Breast epithelium (tissue), 4 donors: ENCODE measurements around the gene PLXNB2. TPM values are rescaled to one million over a fixed set of nuclear protein-coding genes. Genes with fewer than 3 reads are reported as not detected.

ENCODE experiments used
- DNase-seq, 2 donors: peaks; one replicate each; pipeline ENCODE4 v3.0.0-alpha.2; 2019; ENCODE audit warnings: low spot score in 2 of 2
- H3K27ac ChIP-seq, 2 donors: fragments of 200-600 bp; sonication (generic) in 1 of 2; one replicate each; pipeline ENCODE4 v1.5.1; 2016 to 2019; ENCODE audit warnings: mild to moderate bottlenecking in 1 of 2
- H3K27me3 ChIP-seq, 2 donors: fragments of 200-600 bp; sonication (generic) in 1 of 2; one replicate each; pipeline versions ENCODE4 v1.5.1 to v1.6.0; 2017 to 2019; ENCODE audit warnings: control low read depth in 1 of 2, mild to moderate bottlenecking in 1 of 2
- H3K36me3 ChIP-seq: fragments of 200-600 bp; one replicate; pipeline ENCODE4 v1.5.1; 2019
- H3K4me1 ChIP-seq, 2 donors: fragments of 200-600 bp; sonication (generic); one replicate each; pipeline ENCODE4 v1.5.1; 2016 to 2019; ENCODE audit warnings: control low read depth in 1 of 2
- H3K4me3 ChIP-seq, 3 donors: fragments of 200-600 bp; sonication (generic); 1 replicate in 2 of 3; 2 replicates in 1 of 3; pipeline ENCODE4 v1.5.1; 2016 to 2019; ENCODE audit warnings: mild to moderate bottlenecking in 3 of 3, moderate library complexity in 2 of 3
- H3K9me3 ChIP-seq, 2 donors: fragments of 200-600 bp; sonication (generic) in 1 of 2; one replicate each; pipeline ENCODE4 v1.5.1; 2016 to 2019; ENCODE audit warnings: control low read depth in 1 of 2
- POLR2A ChIP-seq: fragments of 450-650 bp; IDR thresholded peaks from one replicate; pipeline ENCODE4 v1.6.1; 2016; ENCODE audit warnings: antibody characterized with exemption, mild to moderate bottlenecking, moderate library complexity
- POLR2AphosphoS5 ChIP-seq, 3 donors: sonication (generic); formaldehyde crosslinking; IDR thresholded peaks; one replicate each; pipeline ENCODE4 v1.6.1; 2017; ENCODE audit warnings: antibody characterized with exemption in 3 of 3
- intact Hi-C: fragments of 100-400 bp; cut with DNase I; formaldehyde crosslinking; loops from one replicate; pipeline ENCODE4 v1.15.1; 2023; ENCODE audit warnings: low total_unique reads
- total RNA-seq, 3 donors: library from RNA; depleted of rRNA; stranded (reverse); fragments of >200 nt; gene quantifications; one replicate each; pipeline ENCODE4 v1.1.0, GENCODE V29; 2016
- TF ChIP-seq, protein P1 (sequence below), 3 donors: fragments of 450-650 bp; IDR thresholded peaks; one replicate each; pipeline ENCODE4 v1.5.1; 2016 to 2017; ENCODE audit warnings: antibody characterized with exemption in 3 of 3, mild to moderate bottlenecking in 3 of 3, moderate library complexity in 3 of 3

Gene PLXNB2
- total RNA-seq, 3 donors from 2014 or later: 79.0 to 137 (median 122) TPM

DNA sequence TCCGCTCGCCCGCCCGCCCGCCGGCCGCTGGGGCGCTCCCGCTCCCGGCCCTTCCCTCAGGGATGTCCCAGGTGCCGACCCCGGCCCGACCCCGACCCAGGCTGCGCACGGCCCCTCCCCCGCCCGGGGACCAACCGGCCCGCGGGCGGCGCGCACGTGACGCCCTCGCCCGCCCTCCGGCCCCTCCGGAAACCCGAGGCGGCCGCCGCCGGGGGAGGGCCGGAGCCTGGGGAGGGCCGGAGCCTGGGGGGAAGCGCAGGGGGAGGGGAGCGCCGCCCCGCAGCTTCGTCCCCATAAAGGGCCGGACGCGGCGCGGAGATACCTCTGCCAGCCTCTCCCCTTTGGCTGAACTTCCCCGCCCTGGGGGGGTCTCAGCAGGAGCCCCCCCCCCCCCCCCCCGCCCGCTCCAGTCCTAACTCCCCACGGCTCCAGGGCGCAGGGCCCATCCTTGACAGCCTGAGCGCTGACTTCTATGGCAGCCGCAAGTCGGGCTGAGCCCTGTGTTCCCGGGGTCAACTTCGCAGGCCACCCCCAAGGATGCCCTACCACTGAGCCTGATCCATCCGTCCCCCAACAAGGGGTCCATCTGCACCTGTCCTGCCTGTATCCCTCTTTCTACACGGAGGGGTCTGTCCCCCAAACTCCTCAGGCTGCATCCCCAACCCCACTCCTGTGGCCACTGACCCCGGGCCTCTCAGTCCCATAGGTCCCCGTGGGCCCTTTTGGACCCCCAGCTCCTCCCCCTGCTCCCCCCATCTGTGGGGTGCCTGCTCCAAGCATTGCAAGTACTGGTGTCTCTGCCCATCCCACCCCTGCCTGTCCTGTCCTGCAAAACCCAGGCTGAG is 45.6 kb downstream of the PLXNB2 start, which contains the start of gene MAPK12:
Gene MAPK12 (minus strand): TSS at position 69 of the 845 bp plus-strand sequence. CDS start 174 bp downstream, outside the sequence.
- H3K27ac ChIP-seq: peak within 1 kb of the TSS in 1 of 2 donors; percentile 38
- TF ChIP-seq, protein P1, sequence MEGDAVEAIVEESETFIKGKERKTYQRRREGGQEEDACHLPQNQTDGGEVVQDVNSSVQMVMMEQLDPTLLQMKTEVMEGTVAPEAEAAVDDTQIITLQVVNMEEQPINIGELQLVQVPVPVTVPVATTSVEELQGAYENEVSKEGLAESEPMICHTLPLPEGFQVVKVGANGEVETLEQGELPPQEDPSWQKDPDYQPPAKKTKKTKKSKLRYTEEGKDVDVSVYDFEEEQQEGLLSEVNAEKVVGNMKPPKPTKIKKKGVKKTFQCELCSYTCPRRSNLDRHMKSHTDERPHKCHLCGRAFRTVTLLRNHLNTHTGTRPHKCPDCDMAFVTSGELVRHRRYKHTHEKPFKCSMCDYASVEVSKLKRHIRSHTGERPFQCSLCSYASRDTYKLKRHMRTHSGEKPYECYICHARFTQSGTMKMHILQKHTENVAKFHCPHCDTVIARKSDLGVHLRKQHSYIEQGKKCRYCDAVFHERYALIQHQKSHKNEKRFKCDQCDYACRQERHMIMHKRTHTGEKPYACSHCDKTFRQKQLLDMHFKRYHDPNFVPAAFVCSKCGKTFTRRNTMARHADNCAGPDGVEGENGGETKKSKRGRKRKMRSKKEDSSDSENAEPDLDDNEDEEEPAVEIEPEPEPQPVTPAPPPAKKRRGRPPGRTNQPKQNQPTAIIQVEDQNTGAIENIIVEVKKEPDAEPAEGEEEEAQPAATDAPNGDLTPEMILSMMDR (IDR thresholded peaks at IDR 0.05): no peak
- no peak for TF ChIP-seq POLR2A
- TF ChIP-seq POLR2AphosphoS5 (IDR thresholded peaks at IDR 0.05): no peak
- DNase-seq: no peak
- H3K4me1 ChIP-seq: no peaks in the 10 kb centered on the region
- intact Hi-C loops: no loop called here
- peaks cover 0 to 25% of the 10 kb centered on the region in 2 donors for H3K27me3 ChIP-seq
- peak within 1 kb of the TSS; percentile 43 to 79 (median 50) for H3K4me3 ChIP-seq
- no peaks in the 10 kb centered on the region for H3K9me3 ChIP-seq
- H3K36me3 ChIP-seq: no peaks in the 10 kb centered on the region

DNA sequence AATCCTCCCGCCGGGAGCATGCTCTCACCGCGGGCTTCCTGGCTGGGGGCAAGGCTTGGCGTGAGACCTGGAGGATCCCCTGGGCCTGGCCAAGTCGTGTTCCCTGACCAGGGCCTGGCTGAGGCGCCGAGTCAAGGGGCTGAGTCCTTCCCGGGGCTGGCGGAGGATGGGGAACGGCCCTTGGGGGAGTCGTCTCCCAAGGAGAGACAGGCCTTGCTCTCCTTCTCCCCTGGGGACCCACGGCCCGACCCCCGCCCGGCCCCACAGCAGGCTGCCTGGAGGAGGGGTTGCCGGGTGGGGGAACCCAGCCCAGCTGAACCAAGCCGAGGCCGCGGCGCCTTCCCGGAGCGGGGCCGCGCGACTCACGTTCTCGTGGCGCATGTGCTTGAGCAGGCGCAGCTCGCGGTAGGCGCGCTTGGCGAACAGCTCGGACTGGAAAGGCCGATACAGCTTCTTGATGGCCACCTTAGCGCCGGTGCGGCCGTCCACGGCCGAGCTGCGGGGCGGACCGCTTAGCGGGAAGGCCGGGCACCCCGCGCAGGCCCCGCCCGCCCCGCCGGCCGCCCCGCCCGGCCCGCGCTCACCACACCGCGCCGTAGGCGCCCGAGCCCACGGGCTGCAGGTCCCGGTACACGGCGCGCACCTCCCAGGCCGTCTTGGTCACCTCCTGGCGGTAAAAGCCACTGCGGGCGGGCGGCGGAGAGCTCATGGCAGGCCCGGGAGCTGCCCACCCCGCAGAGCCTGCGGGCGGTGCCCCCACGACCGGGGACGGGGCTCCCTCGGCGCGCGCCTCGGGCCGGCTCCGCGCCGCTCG is 46.4 kb downstream of the PLXNB2 start:
- no peak for DNase-seq
- no peaks in the 10 kb centered on the region for H3K4me1 ChIP-seq
- intact Hi-C loops: no loop called here
- H3K4me3 ChIP-seq: peak overlapping the region; percentile 43 to 79 (median 50)
- peaks cover 0 to 25% of the 10 kb centered on the region in 2 donors for H3K27me3 ChIP-seq
- H3K36me3 ChIP-seq: no peaks in the 10 kb centered on the region
- H3K27ac ChIP-seq: peak overlapping the region in 1 of 2 donors; percentile 38
- TF ChIP-seq, protein P1 (IDR thresholded peaks at IDR 0.05): no peak
- TF ChIP-seq POLR2AphosphoS5 (IDR thresholded peaks at IDR 0.05): no peak
- TF ChIP-seq POLR2A: no peak
- H3K9me3 ChIP-seq: no peaks in the 10 kb centered on the region

DNA sequence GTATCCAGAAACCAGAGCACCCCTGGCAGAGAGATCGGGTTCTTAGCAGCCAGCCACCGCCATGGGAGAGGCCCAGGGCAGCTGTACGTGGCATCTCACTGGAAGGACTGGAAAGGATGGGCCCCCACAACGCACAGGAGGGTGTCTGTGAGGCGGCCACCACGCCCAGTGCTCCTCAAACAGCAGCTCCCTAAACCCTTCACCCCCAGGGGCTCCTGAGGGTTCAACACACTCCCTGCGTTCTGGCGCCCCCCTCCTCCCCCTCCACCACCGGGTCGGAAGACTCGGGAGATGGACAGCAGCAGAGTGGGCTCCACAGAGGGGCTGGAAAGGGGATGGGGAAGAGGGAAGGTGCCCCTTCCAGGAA is 47.0 kb downstream of the PLXNB2 start:
- intact Hi-C loops: no loop called here
- H3K4me3 ChIP-seq: peak overlapping the region; percentile 43 to 79 (median 50)
- H3K36me3 ChIP-seq: no peaks in the 10 kb centered on the region
- no peak overlapping the region for H3K27ac ChIP-seq
- H3K4me1 ChIP-seq: no peaks in the 10 kb centered on the region
- TF ChIP-seq, protein P1 (IDR thresholded peaks at IDR 0.05): no peak
- TF ChIP-seq POLR2A (no peak), POLR2AphosphoS5 (IDR thresholded peaks at IDR 0.05) (no peak)
- H3K27me3 ChIP-seq: peaks cover 0 to 25% of the 10 kb centered on the region in 2 donors
- no peaks in the 10 kb centered on the region for H3K9me3 ChIP-seq
- no peak for DNase-seq

DNA sequence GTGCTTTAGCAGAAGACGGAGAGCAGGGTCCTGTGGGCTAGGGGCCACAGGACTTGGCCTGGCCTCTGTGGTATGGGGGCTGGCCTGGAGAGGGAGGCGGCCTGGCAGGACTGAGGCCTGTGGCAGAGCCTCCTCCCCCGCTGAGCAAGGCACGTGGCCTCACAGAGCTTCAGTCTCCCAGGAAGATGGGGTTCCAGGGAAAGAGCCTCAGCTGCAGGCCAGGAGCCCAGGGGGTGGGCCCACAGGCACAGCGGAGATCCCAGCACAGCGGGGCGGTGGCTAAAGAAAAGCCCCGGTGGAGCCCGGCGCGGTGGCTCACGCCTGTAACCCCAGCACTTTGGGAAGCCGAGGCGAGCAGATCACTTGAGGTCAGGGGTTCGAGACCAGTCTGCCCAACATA is 48.1 kb downstream of the PLXNB2 start:
- TF ChIP-seq POLR2AphosphoS5 (IDR thresholded peaks at IDR 0.05): no peak
- TF ChIP-seq, protein P1 (IDR thresholded peaks at IDR 0.05): no peak
- TF ChIP-seq POLR2A: no peak
- intact Hi-C loops: loop anchor here (10.0 kb wide), 1 partner anchor 245 kb away; the partner anchor contains the start of genes LMF2 and NCAPH2
- Histone ChIP-seq H3K9me3 (no peaks in the 10 kb centered on the region), H3K4me3 (no peak overlapping the region), H3K27ac (no peak overlapping the region), H3K4me1 (no peaks in the 10 kb centered on the region), H3K27me3 (peaks cover 0 to 25% of the 10 kb centered on the region in 2 donors), H3K36me3 (no peaks in the 10 kb centered on the region)
- no peak for DNase-seq
